ENCODE data around the gene PDAP1. TPM values are rescaled to one million over a fixed set of nuclear protein-coding genes. Genes with fewer than 3 reads are reported as not detected.

The PDAP1 gene
- total and polyA plus RNA-seq, 2 of the 13 experiments (the other 11 are each of a cell fraction or from before 2014, with no cell fraction given): 13.0 to 100 TPM

- TF ChIP-seq ARID5B (CRISPR knock-in tag; IDR thresholded peaks at IDR 0.05): no peak
- no peak for TF ChIP-seq MTF1 (CRISPR knock-in tag; IDR thresholded peaks at IDR 0.05)
- no peak for TF ChIP-seq FOXC1 (CRISPR knock-in tag; IDR thresholded peaks at IDR 0.05; ENCODE audit: borderline replicate concordance)
- TF ChIP-seq ZNF180 (CRISPR knock-in tag; IDR thresholded peaks at IDR 0.05; ENCODE audit: borderline replicate concordance, low read depth): no peak
- TF ChIP-seq ZNF263 (CRISPR knock-in tag; IDR thresholded peaks at IDR 0.05): no peak
- TF ChIP-seq ZNF713 (CRISPR knock-in tag; IDR thresholded peaks at IDR 0.05): no peak
- TF ChIP-seq ESRRA (CRISPR knock-in tag; IDR thresholded peaks at IDR 0.05; ENCODE audit: low read depth): 0 out of 2 replicates have a peak, but pooled peaks have one; percentile 41
- no peak for TF ChIP-seq KDM4B (CRISPR knock-in tag; IDR thresholded peaks at IDR 0.05)
- no peak for TF ChIP-seq CERS6 (CRISPR knock-in tag; IDR thresholded peaks at IDR 0.05)
- no peak for TF ChIP-seq ZNF850 (CRISPR knock-in tag; conservative IDR thresholded peaks at IDR 0.05)
- no peak for TF ChIP-seq ZNF12 (CRISPR knock-in tag; IDR thresholded peaks at IDR 0.05)
- TF ChIP-seq RBAK (CRISPR knock-in tag; IDR thresholded peaks at IDR 0.05): no peak
- no peak for TF ChIP-seq SMAD1 (CRISPR knock-in tag; IDR thresholded peaks at IDR 0.05; ENCODE audit: borderline replicate concordance, low read depth)
- no peak for TF ChIP-seq TMF1 (CRISPR knock-in tag; IDR thresholded peaks at IDR 0.05; ENCODE audit: low read depth)
- no peak for TF ChIP-seq PRDM4 (CRISPR knock-in tag; IDR thresholded peaks at IDR 0.05; ENCODE audit: borderline replicate concordance)
- TF ChIP-seq PHF21A (CRISPR knock-in tag; IDR thresholded peaks at IDR 0.05): peak; percentile 77
- no peak for TF ChIP-seq ATF6 (CRISPR knock-in tag; conservative IDR thresholded peaks at IDR 0.05)
- TF ChIP-seq RNF2 (conservative IDR thresholded peaks at IDR 0.05; ENCODE audit: low read depth): no peak
- no peak for TF ChIP-seq WIZ (CRISPR knock-in tag; IDR thresholded peaks at IDR 0.05)
- no peak for TF ChIP-seq ZNF672 (CRISPR knock-in tag; IDR thresholded peaks at IDR 0.05)
- no peak for TF ChIP-seq KMT2A (CRISPR knock-in tag; IDR thresholded peaks at IDR 0.05)
- TF ChIP-seq ZNF607 (CRISPR knock-in tag; IDR thresholded peaks at IDR 0.05; ENCODE audit: borderline replicate concordance): no peak
- no peak for TF ChIP-seq ELF4 (CRISPR knock-in tag; IDR thresholded peaks at IDR 0.05; ENCODE audit: borderline replicate concordance)
Observed at GRCh38 chr7:99381664-99382075, 26.7 kb downstream of the PDAP1 start (continued).
